Stomach (tissue), 9 donors: ENCODE measurements around the gene ATXN1. TPM values are rescaled to one million over a fixed set of nuclear protein-coding genes. Genes with fewer than 3 reads are reported as not detected.
A peak's percentile ranks its signal among the peaks of the same experiment; 100 is the strongest.
"Not testable (repeated sequence)": the region's sequence is repeated elsewhere in the genome, so short reads cannot be mapped to it uniquely, and the experiment has no call there.

Source experiments
- DNase-seq, 2 donors: peaks; one replicate each; pipeline versions ENCODE4 v3.0.0 to v3.0.0-alpha.2; 2013 to 2019
- H3K27ac ChIP-seq, 5 donors: fragments of 200-600 bp in 4 of 5; sonication (generic) in 4 of 5; one replicate each; pipeline ENCODE4 v1.5.1; 2013 to 2019; ENCODE audit warnings: mild to moderate bottlenecking in 1 of 5, moderate library complexity in 1 of 5
- H3K27me3 ChIP-seq, 3 donors: fragments of 200-600 bp; sonication (generic); one replicate each; pipeline ENCODE4 v1.5.1; 2017 to 2019; ENCODE audit warnings: mixed run types in 1 of 3
- H3K36me3 ChIP-seq, 4 donors: fragments of 200-600 bp; sonication (generic); 1 replicate in 3 of 4; 2 replicates in 1 of 4; pipeline ENCODE4 v1.5.1; 2016 to 2019
- H3K4me1 ChIP-seq, 4 donors: fragments of 200-600 bp; sonication (generic); one replicate each; pipeline ENCODE4 v1.5.1; 2016 to 2019
- H3K4me3 ChIP-seq, 4 donors: fragments of 200-600 bp; sonication (generic) in 3 of 4; one replicate each; pipeline ENCODE4 v1.5.1; 2016 to 2019; ENCODE audit warnings: mild to moderate bottlenecking in 1 of 4
- H3K9me3 ChIP-seq, 4 donors: fragments of 200-600 bp; sonication (generic); one replicate each; pipeline ENCODE4 v1.5.1; 2016 to 2019
- EP300 ChIP-seq: sonication (generic); formaldehyde crosslinking; IDR thresholded peaks from one replicate; pipeline ENCODE4 v1.6.1; 2017; ENCODE audit warnings: antibody characterized with exemption
- POLR2A ChIP-seq, 4 donors: fragments of 450-650 bp; IDR thresholded peaks; one replicate each; pipeline ENCODE4 v1.6.1; 2016; ENCODE audit warnings: antibody characterized with exemption in 4 of 4, control low read depth in 2 of 4, mild to moderate bottlenecking in 1 of 4, moderate library complexity in 1 of 4
- POLR2AphosphoS5 ChIP-seq, 3 donors: sonication (generic); formaldehyde crosslinking; IDR thresholded peaks; one replicate each; pipeline ENCODE4 v1.6.1; 2016; ENCODE audit warnings: antibody characterized with exemption in 3 of 3
- WGBS, 5 donors: extraction: QIAGEN DNeasy Blood & Tissue Kit in 3 of 5; methylation state at CpG; one replicate each; pipeline versions ENCODE4 v1.1.5 to v1.1.7; 2013 to 2018; 5-methylcytosine and 5-hydroxymethylcytosine counted together
- intact Hi-C: fragments of 100-400 bp; cut with DNase I; formaldehyde crosslinking; loops from one replicate; pipeline ENCODE4 v1.15.1; 2023; ENCODE audit warnings: low total_unique reads
- polyA plus RNA-seq, 3 donors: library from polyadenylated mRNA; stranded (reverse); fragments of 200-250 nt; gene quantifications; one replicate each; pipeline ENCODE4 v1.2.3, GENCODE V29; 2013
- total RNA-seq, 5 donors: library from RNA; depleted of rRNA; stranded (reverse); fragments of >200 nt; gene quantifications; one replicate each; pipeline versions ENCODE4 v1.1.0 to v1.2.3, GENCODE V29; 2014 to 2016
- TF ChIP-seq, protein P1 (sequence below), 7 experiments: fragments of 450-650 bp in 4 of 7; fragments of 200-600 bp in 3 of 7; sonication (generic) in 3 of 7; IDR thresholded peaks; one replicate each; pipeline ENCODE4 v1.5.1; 2016 to 2019; ENCODE audit warnings: antibody characterized with exemption in 7 of 7, control low read depth in 2 of 7, mild to moderate bottlenecking in 1 of 7
- donor health status: healthy with polysubstance abuse.
- donor health status: Bipolar disorder and iron deficiency.
- donor health status: healthy.

ATXN1 gene
- total and polyA plus RNA-seq, 8 donors: 5.2 to 106 (median 39.0) TPM

DNA sequence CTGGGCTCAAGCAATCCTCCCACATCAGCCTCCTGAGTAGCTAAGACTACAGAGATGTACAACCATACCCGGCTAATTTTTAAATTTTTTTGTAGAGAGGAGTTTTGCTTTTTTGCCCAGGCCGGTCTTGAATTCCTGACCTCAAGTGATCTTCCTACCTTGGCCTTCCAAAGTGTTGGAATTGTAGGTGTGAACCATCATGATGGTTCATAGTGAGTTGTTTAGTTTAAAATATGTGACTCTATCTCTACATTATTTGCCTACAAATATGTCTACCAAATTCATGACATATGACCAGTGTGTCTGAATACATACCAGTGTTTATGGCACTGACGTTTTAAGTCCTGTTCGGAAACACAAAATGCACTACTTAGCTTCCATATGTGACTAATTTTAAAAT is 367.9 kb downstream of the ATXN1 start:
- Histone ChIP-seq H3K4me1 (peaks cover 0 to 17% (median 14%) of the 10 kb centered on the region in 4 donors), H3K4me3 (no peak overlapping the region), H3K9me3 (no peaks in the 10 kb centered on the region), H3K36me3 (no peaks in the 10 kb centered on the region), H3K27me3 (no peaks in the 10 kb centered on the region), H3K27ac (no peak overlapping the region)
- no peak for DNase-seq
- intact Hi-C loops: no loop called here
- TF ChIP-seq POLR2A (IDR thresholded peaks at IDR 0.05) (no peak), EP300 (no peak), POLR2AphosphoS5 (IDR thresholded peaks at IDR 0.05) (no peak)
- TF ChIP-seq, protein P1, sequence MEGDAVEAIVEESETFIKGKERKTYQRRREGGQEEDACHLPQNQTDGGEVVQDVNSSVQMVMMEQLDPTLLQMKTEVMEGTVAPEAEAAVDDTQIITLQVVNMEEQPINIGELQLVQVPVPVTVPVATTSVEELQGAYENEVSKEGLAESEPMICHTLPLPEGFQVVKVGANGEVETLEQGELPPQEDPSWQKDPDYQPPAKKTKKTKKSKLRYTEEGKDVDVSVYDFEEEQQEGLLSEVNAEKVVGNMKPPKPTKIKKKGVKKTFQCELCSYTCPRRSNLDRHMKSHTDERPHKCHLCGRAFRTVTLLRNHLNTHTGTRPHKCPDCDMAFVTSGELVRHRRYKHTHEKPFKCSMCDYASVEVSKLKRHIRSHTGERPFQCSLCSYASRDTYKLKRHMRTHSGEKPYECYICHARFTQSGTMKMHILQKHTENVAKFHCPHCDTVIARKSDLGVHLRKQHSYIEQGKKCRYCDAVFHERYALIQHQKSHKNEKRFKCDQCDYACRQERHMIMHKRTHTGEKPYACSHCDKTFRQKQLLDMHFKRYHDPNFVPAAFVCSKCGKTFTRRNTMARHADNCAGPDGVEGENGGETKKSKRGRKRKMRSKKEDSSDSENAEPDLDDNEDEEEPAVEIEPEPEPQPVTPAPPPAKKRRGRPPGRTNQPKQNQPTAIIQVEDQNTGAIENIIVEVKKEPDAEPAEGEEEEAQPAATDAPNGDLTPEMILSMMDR (IDR thresholded peaks at IDR 0.05): no peak
- 95 to 99% (median 98%) methylated on average over 4 of the region's 4 CpGs for WGBS, 5 donors

DNA sequence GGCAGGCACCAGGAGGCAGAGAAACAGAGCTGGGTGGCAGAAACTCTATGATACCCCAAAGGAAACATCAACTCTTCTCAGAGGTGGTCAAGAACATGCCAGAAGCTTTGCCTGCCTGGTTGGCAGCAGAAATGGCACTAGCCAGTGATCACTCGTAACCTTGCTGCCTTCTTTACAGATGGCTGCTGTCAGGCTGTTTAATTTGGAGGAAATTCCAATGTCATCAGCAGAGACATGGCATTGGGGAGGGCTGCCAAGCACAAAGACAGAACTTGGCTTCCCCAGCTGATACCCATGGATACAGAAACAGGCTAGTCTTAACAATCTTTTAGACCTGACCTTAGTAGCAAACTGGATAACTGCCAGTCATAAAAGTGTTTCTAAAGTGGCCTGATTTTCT is 369.2 kb downstream of the ATXN1 start:
- H3K4me3 ChIP-seq: no peak overlapping the region
- peaks cover 0 to 3% (median 0%) of the 10 kb centered on the region in 4 donors for H3K36me3 ChIP-seq
- H3K4me1 ChIP-seq: peaks cover 0 to 17% (median 14%) of the 10 kb centered on the region in 4 donors
- DNase-seq: no peak
- 56 to 75% (median 66%) methylated on average over 1 of the region's 1 CpG for WGBS, 5 donors
- H3K9me3 ChIP-seq: no peaks in the 10 kb centered on the region
- intact Hi-C loops: no loop called here
- no peaks in the 10 kb centered on the region for H3K27me3 ChIP-seq
- TF ChIP-seq, protein P1 (IDR thresholded peaks at IDR 0.05): no peak
- TF ChIP-seq POLR2A (IDR thresholded peaks at IDR 0.05) (no peak), EP300 (no peak), POLR2AphosphoS5 (IDR thresholded peaks at IDR 0.05) (no peak)
- peak overlapping the region; percentile 18 to 64 (median 62) for H3K27ac ChIP-seq

DNA sequence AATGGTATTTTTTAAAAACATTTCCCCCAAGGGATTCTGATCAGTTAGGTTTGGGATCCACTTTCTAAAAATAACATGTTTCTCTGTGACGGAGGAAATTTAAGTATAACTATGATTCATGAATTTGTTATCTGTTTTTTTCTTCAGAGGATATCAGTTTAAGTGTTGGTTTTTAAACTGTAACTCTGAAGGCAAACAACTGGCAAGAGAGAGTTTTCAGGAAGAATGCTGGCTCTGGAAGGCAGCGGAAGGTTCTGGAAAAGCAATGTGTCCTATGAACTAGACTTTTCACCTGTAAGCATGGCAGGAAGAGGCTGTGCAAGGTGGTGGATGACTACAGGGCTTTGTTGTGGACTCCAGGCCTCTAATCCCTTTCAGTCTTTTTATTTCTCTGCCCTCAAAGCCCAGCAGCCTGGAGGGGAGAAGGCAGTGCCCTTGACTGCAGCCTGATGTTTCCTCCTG is 369.8 kb downstream of the ATXN1 start:
- 11 to 53% (median 32%) methylated on average over 2 of the region's 2 CpGs for WGBS, 5 donors
- peaks cover 0 to 3% (median 0%) of the 10 kb centered on the region in 4 donors for H3K36me3 ChIP-seq
- H3K4me3 ChIP-seq: no peak overlapping the region
- no peaks in the 10 kb centered on the region for H3K27me3 ChIP-seq
- TF ChIP-seq POLR2AphosphoS5 (IDR thresholded peaks at IDR 0.05) (no peak), EP300 (no peak), POLR2A (IDR thresholded peaks at IDR 0.05) (no peak)
- TF ChIP-seq, protein P1 (IDR thresholded peaks at IDR 0.05): no peak
- H3K4me1 ChIP-seq: peaks cover 0 to 17% (median 14%) of the 10 kb centered on the region in 4 donors
- peak in 1 of 2 donors; percentile 41 for DNase-seq
- H3K9me3 ChIP-seq: no peaks in the 10 kb centered on the region
- H3K27ac ChIP-seq: peak overlapping the region; percentile 18 to 64 (median 62)
- intact Hi-C loops: no loop called here

DNA sequence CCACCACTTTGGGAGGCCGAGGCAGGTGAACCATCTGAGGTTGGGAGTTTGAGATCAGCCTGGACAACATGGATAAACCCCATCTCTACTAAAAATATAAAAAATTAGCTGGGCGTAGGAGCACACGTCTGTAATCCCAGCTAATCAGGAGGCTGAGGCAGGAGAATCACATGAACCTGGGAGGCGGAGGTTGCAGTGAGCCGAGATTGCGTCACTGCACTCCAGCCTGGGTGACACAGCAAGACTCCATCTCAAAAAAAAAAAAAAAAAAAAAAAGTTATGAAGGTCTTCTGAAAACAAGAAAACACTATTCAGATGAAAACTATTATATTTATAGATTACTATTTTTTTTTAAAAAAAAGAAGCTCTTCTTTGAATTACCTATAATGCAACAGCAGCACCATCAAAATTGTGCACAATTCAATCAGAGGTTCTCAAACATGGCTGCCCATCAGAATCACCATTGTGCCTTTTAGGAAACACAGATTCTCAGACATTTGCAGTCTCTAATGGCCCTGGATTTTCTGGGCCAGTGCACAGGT is 370.3 kb downstream of the ATXN1 start:
- 94 to 99% (median 95%) methylated on average over 6 of the region's 6 CpGs for WGBS, 5 donors
- H3K36me3 ChIP-seq, H3K27me3 ChIP-seq, intact Hi-C loops, H3K9me3 ChIP-seq, H3K4me3 ChIP-seq, DNase-seq: not testable (repeated sequence)
- H3K27ac ChIP-seq: peak overlapping the region in 3 of 5 donors; percentile 39 to 62 (median 62)
- peaks cover 0 to 17% (median 14%) of the 10 kb centered on the region in 4 donors for H3K4me1 ChIP-seq

DNA sequence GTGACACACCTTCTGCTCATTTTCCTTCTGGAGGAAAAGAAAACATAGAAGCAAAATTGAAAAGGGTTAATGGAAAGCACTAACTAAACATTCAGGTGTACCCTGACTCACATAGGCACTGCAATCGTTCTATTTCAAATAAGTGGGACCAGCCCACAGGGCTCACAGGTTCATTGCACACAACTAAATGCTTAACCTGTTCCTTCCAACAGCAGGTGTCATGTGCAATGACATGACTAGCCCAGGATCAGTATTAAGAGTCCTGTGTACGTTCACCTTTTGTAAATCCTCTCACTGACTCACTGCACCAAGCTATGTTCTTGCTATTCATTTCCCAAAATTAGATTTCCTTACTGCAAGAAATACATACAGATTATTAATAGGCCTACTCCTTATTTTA is 371.6 kb downstream of the ATXN1 start:
- no peak for TF ChIP-seq EP300
- DNase-seq: no peak
- WGBS, 5 donors: 63 to 73% (median 71%) methylated on average over 2 of the region's 2 CpGs
- no peak overlapping the region for H3K27ac ChIP-seq
- peaks cover 0 to 3% (median 0%) of the 10 kb centered on the region in 4 donors for H3K36me3 ChIP-seq
- H3K4me3 ChIP-seq: no peak overlapping the region
- no peaks in the 10 kb centered on the region for H3K9me3 ChIP-seq
- H3K27me3 ChIP-seq: no peaks in the 10 kb centered on the region
- intact Hi-C loops: no loop called here
- H3K4me1 ChIP-seq: peaks cover 0 to 17% (median 14%) of the 10 kb centered on the region in 4 donors
